ENCODE measurements around the gene ZBTB7B. TPM values are rescaled to one million over a fixed set of nuclear protein-coding genes. Genes with fewer than 3 reads are reported as not detected.

The ZBTB7B gene
- total RNA-seq, 2 donors from 2014 or later = 30.3 to 53.4 TPM

- TF ChIP-seq, protein P1, sequence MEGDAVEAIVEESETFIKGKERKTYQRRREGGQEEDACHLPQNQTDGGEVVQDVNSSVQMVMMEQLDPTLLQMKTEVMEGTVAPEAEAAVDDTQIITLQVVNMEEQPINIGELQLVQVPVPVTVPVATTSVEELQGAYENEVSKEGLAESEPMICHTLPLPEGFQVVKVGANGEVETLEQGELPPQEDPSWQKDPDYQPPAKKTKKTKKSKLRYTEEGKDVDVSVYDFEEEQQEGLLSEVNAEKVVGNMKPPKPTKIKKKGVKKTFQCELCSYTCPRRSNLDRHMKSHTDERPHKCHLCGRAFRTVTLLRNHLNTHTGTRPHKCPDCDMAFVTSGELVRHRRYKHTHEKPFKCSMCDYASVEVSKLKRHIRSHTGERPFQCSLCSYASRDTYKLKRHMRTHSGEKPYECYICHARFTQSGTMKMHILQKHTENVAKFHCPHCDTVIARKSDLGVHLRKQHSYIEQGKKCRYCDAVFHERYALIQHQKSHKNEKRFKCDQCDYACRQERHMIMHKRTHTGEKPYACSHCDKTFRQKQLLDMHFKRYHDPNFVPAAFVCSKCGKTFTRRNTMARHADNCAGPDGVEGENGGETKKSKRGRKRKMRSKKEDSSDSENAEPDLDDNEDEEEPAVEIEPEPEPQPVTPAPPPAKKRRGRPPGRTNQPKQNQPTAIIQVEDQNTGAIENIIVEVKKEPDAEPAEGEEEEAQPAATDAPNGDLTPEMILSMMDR (IDR thresholded peaks at IDR 0.05) = no peak
- H3K27ac ChIP-seq = no peak overlapping the region
- H3K9me3 ChIP-seq = no peaks in the 10 kb centered on the region
- H3K27me3 ChIP-seq = no peaks in the 10 kb centered on the region
- no peak for DNase-seq (ENCODE audit: low spot score)
- H3K4me3 ChIP-seq = no peak overlapping the region
- H3K4me1 ChIP-seq = peaks cover 0 to 10% of the 10 kb centered on the region in 2 donors
- peaks cover 25% of the 10 kb centered on the region for H3K36me3 ChIP-seq
Observed at GRCh38 chr1:154988058-154988954, 14.3 kb upstream of the ZBTB7B start.

GRCh38 chr1:154989195-154989860, 13.3 kb upstream of the ZBTB7B start:
- H3K36me3 ChIP-seq = peaks cover 25% of the 10 kb centered on the region

GRCh38 chr1:154990276-154990675, 12.3 kb upstream of the ZBTB7B start:
- H3K27ac ChIP-seq = no peak overlapping the region
- DNase-seq (ENCODE audit: low spot score) = no peak
- TF ChIP-seq, protein P1 (IDR thresholded peaks at IDR 0.05) = no peak
- no peaks in the 10 kb centered on the region for H3K9me3 ChIP-seq
- peaks cover 25% of the 10 kb centered on the region for H3K36me3 ChIP-seq
- H3K27me3 ChIP-seq = no peaks in the 10 kb centered on the region
- H3K4me1 ChIP-seq = no peaks in the 10 kb centered on the region
- no peak overlapping the region for H3K4me3 ChIP-seq

More at GRCh38 chr1:154989195-154989860, 13.3 kb upstream of the ZBTB7B start:
- H3K4me3 ChIP-seq = no peak overlapping the region
- peaks cover 0 to under 1% of the 10 kb centered on the region in 2 donors for H3K4me1 ChIP-seq
- H3K9me3 ChIP-seq = no peaks in the 10 kb centered on the region
- TF ChIP-seq, protein P1 (IDR thresholded peaks at IDR 0.05) = no peak
- H3K27me3 ChIP-seq = no peaks in the 10 kb centered on the region
- no peak for DNase-seq (ENCODE audit: low spot score)
- no peak overlapping the region for H3K27ac ChIP-seq

DNA sequence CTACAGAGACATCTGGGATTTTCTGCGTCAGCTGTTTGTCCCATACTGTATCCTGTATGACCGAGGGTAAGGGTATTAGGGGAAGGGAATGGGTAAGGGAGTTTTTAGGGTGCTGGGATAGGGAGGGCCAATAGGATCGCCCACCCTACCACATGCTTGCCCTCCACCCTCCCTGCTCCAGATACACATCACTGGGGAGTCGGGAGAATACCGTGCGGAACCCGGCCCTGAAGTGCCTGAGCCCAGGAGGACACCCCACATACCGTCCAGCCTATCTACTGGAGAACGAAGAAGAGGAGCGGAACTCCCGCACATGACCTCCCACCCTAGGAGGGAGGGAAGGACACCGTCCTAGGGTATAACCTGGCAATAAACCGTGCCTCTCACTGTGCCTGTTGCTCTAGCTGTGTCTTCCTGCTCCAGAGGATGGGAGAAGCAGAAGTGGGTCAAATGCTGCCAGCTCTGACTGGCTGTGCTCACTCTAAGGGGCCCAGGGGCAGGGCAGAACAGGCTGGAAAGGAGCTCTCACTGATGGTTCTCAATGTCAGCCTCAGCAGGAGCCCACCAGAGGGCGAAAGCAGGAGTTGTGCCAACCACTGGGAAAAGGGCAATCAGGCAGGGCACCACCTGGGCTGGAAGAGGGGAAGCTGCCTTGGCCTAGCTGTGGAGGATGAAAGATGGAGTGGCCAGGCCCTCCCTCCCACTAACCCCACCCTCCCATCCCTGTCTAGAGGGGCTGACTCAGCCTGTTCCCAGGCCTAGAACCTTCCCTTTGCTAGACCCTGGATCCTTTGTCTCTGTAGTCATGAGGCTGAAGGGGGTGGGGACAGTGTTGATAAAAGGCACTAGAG, 9.7 kb upstream of the ZBTB7B start:
- no peak for DNase-seq (ENCODE audit: low spot score)
- peaks cover 22% of the 10 kb centered on the region for H3K36me3 ChIP-seq
- no peaks in the 10 kb centered on the region for H3K4me1 ChIP-seq
- H3K4me3 ChIP-seq = no peak overlapping the region
- no peak overlapping the region for H3K27ac ChIP-seq
- no peaks in the 10 kb centered on the region for H3K9me3 ChIP-seq
- H3K27me3 ChIP-seq = no peaks in the 10 kb centered on the region
- TF ChIP-seq, protein P1 (IDR thresholded peaks at IDR 0.05) = no peak

DNA sequence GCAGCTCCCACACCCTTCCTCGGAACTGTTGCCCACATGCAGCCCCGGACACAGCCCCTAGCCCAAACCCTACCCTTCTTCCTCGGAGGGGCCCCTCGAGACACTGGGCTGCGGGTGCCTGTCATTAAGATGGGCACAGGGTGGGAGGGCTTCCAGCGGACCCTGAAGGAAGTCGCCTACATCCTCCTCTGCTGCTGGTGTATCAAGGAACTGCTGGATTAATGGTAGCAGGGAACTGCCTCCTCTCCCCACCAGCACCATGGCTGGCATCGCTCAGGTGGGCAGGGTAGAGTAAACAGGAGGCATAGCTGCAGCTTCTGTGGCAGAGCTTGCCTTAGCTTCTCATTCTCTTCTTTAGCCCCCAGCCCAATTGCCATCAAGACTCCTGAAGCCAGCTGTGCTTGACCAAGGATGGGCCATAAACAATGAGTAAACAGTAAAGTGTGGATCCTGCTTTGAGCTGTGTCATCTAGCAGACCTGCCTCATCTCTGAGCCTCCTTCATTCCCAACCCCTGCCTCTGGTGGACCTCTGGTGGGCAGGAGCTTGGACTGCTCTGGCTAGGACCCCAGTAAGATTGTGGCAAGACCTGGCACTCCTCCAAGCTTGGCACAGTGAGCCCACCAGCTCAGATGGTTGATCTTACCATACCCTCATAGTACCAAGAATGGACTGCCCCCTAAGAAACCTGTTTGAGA, 8.9 kb upstream of the ZBTB7B start, which contains the start of gene LENEP:
Gene LENEP, plus strand, starts transcription at position 15 of the 697 bp plus-strand sequence. Its CDS starts 22 bp downstream, at position 37.
- H3K9me3 ChIP-seq = no peaks in the 10 kb centered on the region
- no peak for DNase-seq (ENCODE audit: low spot score)
- no peak within 1 kb of the TSS for H3K27ac ChIP-seq
- no peak within 1 kb of the TSS for H3K4me3 ChIP-seq
- TF ChIP-seq, protein P1 (IDR thresholded peaks at IDR 0.05) = no peak
- H3K4me1 ChIP-seq = peaks cover 0 to 1% of the 10 kb centered on the region in 2 donors
- peaks cover 15% of the 10 kb centered on the region for H3K36me3 ChIP-seq
- no peaks in the 10 kb centered on the region for H3K27me3 ChIP-seq
